Epithelial cell of proximal tubule (primary cell): ENCODE results near the gene COL24A1. TPM values are rescaled to one million over a fixed set of nuclear protein-coding genes. Genes with fewer than 3 reads are reported as not detected.

Source experiments
- DNase-seq: peaks from one replicate; pipeline ENCODE4 v3.0.0-alpha.2; 2011; ENCODE audit warnings: low read depth
- H3K4me3 ChIP-seq: 2 replicates; pipeline ENCODE4 v1.5.1; 2011; ENCODE audit warnings: low read depth, mild to moderate bottlenecking, low read length
- total RNA-seq: library from RNA; depleted of rRNA; stranded (reverse); fragments of >200 nt; gene quantifications from 2 replicates; pipeline ENCODE4 v1.2.3, GENCODE V29; 2015
- TF ChIP-seq, protein P1 (sequence below): conservative IDR thresholded peaks from 2 replicates; pipeline ENCODE4 v1.5.1; 2012; ENCODE audit warnings: low read depth, mild to moderate bottlenecking, low read length

The COL24A1 gene
- total RNA-seq, 1 donor from 2014 or later: 0.06 TPM

DNA sequence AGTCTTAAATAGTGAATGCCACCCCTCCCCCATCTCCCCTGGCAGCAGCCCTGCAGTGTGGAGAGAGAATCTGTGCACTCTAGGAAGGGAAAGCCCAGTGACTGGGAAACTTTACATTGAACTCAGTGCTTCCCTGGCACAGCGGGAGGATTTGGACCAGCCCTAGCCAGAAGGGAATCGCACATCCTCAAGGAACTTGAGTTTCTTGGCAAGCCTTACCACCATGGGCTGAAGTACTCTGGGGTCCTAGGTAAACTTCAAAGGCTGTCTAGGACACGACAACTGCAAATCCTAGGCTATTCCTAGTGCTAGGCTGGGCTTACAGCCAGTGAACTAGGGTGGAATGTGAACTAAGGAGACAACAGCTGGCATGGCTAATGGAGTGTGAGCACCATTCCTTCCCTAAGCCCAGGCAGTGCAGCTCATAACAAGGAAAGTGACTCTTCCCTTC, 88.3 kb downstream of the COL24A1 start:
- H3K4me3 ChIP-seq: no peak overlapping the region
- TF ChIP-seq, protein P1, sequence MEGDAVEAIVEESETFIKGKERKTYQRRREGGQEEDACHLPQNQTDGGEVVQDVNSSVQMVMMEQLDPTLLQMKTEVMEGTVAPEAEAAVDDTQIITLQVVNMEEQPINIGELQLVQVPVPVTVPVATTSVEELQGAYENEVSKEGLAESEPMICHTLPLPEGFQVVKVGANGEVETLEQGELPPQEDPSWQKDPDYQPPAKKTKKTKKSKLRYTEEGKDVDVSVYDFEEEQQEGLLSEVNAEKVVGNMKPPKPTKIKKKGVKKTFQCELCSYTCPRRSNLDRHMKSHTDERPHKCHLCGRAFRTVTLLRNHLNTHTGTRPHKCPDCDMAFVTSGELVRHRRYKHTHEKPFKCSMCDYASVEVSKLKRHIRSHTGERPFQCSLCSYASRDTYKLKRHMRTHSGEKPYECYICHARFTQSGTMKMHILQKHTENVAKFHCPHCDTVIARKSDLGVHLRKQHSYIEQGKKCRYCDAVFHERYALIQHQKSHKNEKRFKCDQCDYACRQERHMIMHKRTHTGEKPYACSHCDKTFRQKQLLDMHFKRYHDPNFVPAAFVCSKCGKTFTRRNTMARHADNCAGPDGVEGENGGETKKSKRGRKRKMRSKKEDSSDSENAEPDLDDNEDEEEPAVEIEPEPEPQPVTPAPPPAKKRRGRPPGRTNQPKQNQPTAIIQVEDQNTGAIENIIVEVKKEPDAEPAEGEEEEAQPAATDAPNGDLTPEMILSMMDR: no peak
- DNase-seq: no peak

DNA sequence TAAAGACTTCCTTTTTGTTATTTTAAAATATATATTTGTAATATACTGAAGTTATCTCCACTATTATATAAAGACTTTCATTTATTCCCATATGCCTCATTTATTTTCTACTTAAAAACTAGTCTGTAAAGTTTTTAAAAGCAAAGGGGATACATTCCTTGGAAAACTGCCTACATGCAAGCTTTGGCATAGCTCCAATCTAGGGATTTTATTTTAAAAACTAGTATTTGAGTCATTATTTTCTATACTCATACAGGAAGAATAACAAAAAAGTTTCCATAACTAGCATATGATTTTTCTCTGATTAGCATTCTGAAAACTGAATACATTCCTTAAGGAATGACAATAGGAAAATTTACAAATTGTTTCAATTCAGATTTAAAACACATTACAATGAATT, 88.9 kb downstream of the COL24A1 start:
- TF ChIP-seq, protein P1: no peak
- H3K4me3 ChIP-seq: no peak overlapping the region
- DNase-seq: no peak

DNA sequence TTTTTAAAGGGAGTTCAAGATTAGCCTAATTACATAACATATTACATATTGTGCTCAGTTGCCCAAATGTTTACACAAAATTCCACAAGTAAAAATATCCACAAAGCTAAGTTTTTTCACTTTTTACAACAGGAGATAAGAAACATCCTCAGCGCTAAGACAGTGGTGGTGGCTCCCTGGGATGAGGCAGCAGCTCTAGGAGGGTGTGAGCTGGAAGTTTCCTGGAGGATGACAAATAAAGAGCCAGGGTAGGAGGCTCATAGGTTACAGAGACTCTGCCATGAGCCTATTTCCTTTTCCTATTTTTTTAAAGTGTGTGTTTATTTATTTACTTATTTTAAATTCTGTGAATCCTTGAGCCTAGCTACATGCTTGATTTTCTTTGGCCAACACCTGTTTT, 91.7 kb downstream of the COL24A1 start:
- no peak for DNase-seq
- TF ChIP-seq, protein P1: no peak
- H3K4me3 ChIP-seq: no peak overlapping the region

DNA sequence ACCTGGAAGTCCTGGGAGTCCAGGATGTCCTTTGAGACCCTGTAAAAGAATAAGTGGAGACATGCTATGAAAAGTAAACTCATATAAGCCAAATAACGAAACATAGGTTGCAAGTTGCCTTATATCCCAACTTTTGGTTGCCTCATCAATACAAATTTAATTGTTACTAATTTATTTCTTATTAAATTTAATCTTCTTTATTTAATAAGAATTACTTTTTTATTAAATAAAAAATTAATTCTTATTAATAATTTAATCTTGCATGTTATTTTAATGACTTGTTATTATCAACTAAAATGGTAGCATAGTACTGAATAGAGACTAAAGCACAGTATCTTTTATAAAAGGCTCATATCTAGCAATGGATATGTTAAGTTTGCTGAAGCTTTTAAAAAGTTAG, 92.9 kb downstream of the COL24A1 start:
- no peak overlapping the region for H3K4me3 ChIP-seq
- DNase-seq: no peak
- TF ChIP-seq, protein P1: no peak

DNA sequence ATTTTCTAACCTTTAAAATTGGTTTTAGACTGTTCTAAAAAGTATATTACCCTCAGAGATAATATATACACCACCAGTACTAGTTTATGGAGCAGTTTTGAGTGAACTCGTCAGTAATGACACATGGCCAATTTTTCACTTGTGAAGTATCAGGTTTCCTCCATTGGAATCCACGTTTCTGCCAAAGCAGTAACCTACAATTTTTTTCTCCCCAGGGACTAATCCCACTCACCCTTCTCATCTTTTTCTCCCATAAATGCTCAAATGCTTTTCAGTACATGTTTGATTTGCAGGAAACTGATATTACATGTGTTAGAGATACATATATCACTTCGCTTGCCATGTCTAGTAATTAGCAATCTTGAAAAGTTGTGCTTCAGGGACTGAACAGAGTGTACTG, 94.1 kb downstream of the COL24A1 start:
- H3K4me3 ChIP-seq: no peak overlapping the region
- TF ChIP-seq, protein P1: no peak
- no peak for DNase-seq

DNA sequence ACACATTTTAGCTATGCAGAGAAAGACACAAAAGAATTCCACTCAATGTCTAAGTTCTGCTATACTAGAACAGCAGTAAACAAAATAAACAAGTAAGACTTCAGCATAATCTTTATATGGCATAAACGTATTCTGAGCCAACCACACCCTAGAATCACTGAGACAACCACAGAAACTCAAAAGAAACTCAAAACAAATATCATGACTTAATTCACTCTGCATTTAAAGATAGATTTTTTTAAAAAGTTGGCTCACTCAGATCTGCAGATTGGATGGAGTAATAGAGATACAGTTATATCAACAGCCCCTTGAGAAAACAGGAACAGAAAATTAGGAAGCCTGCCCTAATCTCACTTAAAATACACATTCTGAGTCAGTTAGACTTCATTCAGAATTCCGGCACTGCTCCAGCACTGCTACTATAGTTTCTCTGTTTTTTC, 95.0 kb downstream of the COL24A1 start:
- TF ChIP-seq, protein P1: no peak
- no peak overlapping the region for H3K4me3 ChIP-seq
- DNase-seq: no peak

DNA sequence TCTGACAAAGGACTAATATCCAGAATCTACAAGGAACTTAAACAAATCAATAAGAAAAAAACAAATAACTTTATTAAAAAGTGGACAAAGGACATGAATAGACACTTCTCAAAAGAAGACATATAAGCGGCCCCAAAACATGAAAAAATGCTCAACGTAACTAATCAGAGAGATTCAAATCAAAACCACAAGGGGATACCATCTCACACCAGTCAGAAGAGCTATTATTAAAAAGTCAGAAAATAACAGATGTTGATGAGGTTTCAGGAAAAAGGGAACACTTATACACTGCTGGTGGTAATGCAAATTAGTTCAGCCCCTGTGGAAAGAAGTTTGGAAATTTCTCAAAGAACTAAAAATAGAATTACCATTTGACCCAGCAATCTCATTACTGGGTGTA, 102.2 kb downstream of the COL24A1 start:
- TF ChIP-seq, protein P1: no peak
- DNase-seq: no peak

More for the DNA sequence above, 102.2 kb downstream of the COL24A1 start:
- no peak overlapping the region for H3K4me3 ChIP-seq
